Measurements from ENCODE around the gene DOCK2.

DNA sequence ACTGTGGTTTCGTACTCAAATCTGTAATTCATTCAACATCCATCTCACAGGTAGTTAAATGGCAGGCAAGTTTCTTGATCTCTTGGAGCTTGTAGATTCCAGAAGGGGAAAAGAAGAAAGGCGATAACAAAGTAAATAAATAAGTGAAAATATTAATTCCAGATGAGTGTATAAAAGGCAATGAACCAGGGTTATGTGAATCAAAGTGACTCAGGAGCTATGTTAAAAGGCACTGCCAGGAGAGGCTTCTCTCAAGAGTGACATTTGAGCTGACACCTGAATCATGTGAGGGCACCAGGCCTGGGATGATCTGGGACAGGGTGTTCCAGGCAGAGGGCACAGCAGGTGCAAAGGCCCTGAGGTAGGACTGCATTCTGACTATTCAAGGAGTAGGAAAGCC lies 45.0 kb downstream of the DOCK2 start:
- TF ChIP-seq, protein P1, sequence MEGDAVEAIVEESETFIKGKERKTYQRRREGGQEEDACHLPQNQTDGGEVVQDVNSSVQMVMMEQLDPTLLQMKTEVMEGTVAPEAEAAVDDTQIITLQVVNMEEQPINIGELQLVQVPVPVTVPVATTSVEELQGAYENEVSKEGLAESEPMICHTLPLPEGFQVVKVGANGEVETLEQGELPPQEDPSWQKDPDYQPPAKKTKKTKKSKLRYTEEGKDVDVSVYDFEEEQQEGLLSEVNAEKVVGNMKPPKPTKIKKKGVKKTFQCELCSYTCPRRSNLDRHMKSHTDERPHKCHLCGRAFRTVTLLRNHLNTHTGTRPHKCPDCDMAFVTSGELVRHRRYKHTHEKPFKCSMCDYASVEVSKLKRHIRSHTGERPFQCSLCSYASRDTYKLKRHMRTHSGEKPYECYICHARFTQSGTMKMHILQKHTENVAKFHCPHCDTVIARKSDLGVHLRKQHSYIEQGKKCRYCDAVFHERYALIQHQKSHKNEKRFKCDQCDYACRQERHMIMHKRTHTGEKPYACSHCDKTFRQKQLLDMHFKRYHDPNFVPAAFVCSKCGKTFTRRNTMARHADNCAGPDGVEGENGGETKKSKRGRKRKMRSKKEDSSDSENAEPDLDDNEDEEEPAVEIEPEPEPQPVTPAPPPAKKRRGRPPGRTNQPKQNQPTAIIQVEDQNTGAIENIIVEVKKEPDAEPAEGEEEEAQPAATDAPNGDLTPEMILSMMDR (IDR thresholded peaks at IDR 0.05) = no peak
- no peak for TF ChIP-seq POLR2A (IDR thresholded peaks at IDR 0.05)

All from adrenal gland (tissue), 5 donors.